ENCODE results near the gene ERCC2. TPM values are rescaled to one million over a fixed set of nuclear protein-coding genes. Genes with fewer than 3 reads are reported as not detected.

Gene ERCC2
- total and polyA plus RNA-seq, 2 of the 4 experiments (the other 2 are of a cell fraction) = 30.6 to 66.5 TPM

- H3K9me3 ChIP-seq (ENCODE audit: control insufficient read depth, insufficient read depth, low read length) = no peaks in the 10 kb centered on the region
- peaks cover 2% of the 10 kb centered on the region; the same call in 1 of the 2 replicates for H3K4me1 ChIP-seq (ENCODE audit: control insufficient read depth, insufficient read depth, low read length)
- peak overlapping the region; percentile 86 for H2AK9ac ChIP-seq (replicated peaks; ENCODE audit: low read depth, low read length, poor library complexity)
- H3K4me3 ChIP-seq (ENCODE audit: insufficient read depth, low read depth, low read length) = no peak overlapping the region
- peak overlapping the region; percentile 88; the same call in 1 of the 2 replicates for H3K23ac ChIP-seq (ENCODE audit: low read depth, low read length)
- H2BK5ac ChIP-seq (ENCODE audit: low read depth, low read length, poor library complexity, severe bottlenecking) = peak overlapping the region; percentile 92
- H3K9me1 ChIP-seq (ENCODE audit: insufficient read depth, low read length) = peaks cover 7% of the 10 kb centered on the region
- intact Hi-C loops (cut with micrococcal nuclease) (no loop called here), dilution Hi-C loops (cut with HindIII; ENCODE audit: low sequenced_read_pairs, unreplicated experiment) (no loop called here), in situ Hi-C loops (cut with MboI; ENCODE audit: low sequenced_read_pairs) (no loop called here)
- ATAC-seq (ENCODE audit: low read depth) (peak; percentile 79), DNase-seq (peak; percentile 94)
- peak overlapping the region; percentile 84; the same call in 1 of the 2 replicates for H3K56ac ChIP-seq (ENCODE audit: extremely low read depth, insufficient read depth, low read length)
- H2BK15ac ChIP-seq (ENCODE audit: low read depth, low read length) = peak overlapping the region; percentile 90
- ChIA-PET CTCF (no interaction called here), POLR2A (ENCODE audit: unreplicated experiment) (no interaction called here)
- no peaks in the 10 kb centered on the region for H3K27me3 ChIP-seq (ENCODE audit: control insufficient read depth, insufficient read depth, low read length)
- no peak overlapping the region for H3K9ac ChIP-seq (ENCODE audit: low read depth, low read length)
- H2BK120ac ChIP-seq (ENCODE audit: low read depth, low read length) = peak overlapping the region; percentile 98
- peak overlapping the region; percentile 80 for H4K5ac ChIP-seq (ENCODE audit: low read depth, low read length)
- H3K79me1 ChIP-seq (ENCODE audit: low read depth in 1 of 2, low read length in 2 of 2) = no peaks in the 10 kb centered on the region
- H4K91ac ChIP-seq (ENCODE audit: insufficient read depth, low read depth, low read length) = peak overlapping the region; percentile 96
- H2AFZ ChIP-seq (replicated peaks; ENCODE audit: low read length, poor library complexity) = peak overlapping the region; percentile 0
- H2AK5ac ChIP-seq (ENCODE audit: low read depth, low read length) = peak overlapping the region; percentile 97
- H3K14ac ChIP-seq (replicated peaks; ENCODE audit: low read depth, low read length) = peak overlapping the region; percentile 95
- H3K4ac ChIP-seq (ENCODE audit: low read depth, low read length) = peak overlapping the region; percentile 97
- H3K18ac ChIP-seq (ENCODE audit: low read depth, low read length) = peak overlapping the region; percentile 67; the same call in 1 of the 2 replicates
- WGBS, 2 experiments (ENCODE audit: extremely low coverage in 2 of 2, insufficient read length in 1 of 2) = 39% methylated on average over 3 of the region's 13 CpGs; no CpG with 5 or more reads in 1 of the 2 experiments
- no peaks in the 10 kb centered on the region for H4K20me1 ChIP-seq (ENCODE audit: insufficient read depth, low read length)
- H2BK20ac ChIP-seq (ENCODE audit: low read depth, low read length) = peak overlapping the region; percentile 92
- TF ChIP-seq, protein P1, sequence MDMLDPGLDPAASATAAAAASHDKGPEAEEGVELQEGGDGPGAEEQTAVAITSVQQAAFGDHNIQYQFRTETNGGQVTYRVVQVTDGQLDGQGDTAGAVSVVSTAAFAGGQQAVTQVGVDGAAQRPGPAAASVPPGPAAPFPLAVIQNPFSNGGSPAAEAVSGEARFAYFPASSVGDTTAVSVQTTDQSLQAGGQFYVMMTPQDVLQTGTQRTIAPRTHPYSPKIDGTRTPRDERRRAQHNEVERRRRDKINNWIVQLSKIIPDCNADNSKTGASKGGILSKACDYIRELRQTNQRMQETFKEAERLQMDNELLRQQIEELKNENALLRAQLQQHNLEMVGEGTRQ (IDR thresholded peaks at IDR 0.05; ENCODE audit: low read depth, low read length) = peak; percentile 71; the same call in 1 of the 2 replicates
- no peak for TF ChIP-seq NFE2L2 (IDR thresholded peaks at IDR 0.05; ENCODE audit: low read depth, low read length)
- H3K4me2 ChIP-seq (ENCODE audit: low read depth, low read length) = no peak overlapping the region
- BruUV-seq (replicated peaks) = no TSS peak
- peak overlapping the region; percentile 59 for H3K27ac ChIP-seq (ENCODE audit: insufficient read depth, low read length)
- peak overlapping the region; percentile 74 to 97 for H4K8ac ChIP-seq (ENCODE audit: low read depth in 2 of 2, low read length in 2 of 2)
- H3K36me3 ChIP-seq (ENCODE audit: control insufficient read depth, insufficient read depth, low read length) = no peaks in the 10 kb centered on the region
These were observed 5.8 kb upstream of the ERCC2 start for GRCh38 chr19:45376045-45376724.

All from IMR-90 (cell line).